ENCODE results near the gene TEX261. TPM values are rescaled to one million over a fixed set of nuclear protein-coding genes. Genes with fewer than 3 reads are reported as not detected.
"Not testable (repeated sequence)": the region's sequence is repeated elsewhere in the genome, so short reads cannot be mapped to it uniquely, and the experiment has no call there.

The TEX261 gene
- total and polyA plus RNA-seq, 7 experiments from 2014 or later = 33.2 to 66.3 (median 44.4) TPM

DNA sequence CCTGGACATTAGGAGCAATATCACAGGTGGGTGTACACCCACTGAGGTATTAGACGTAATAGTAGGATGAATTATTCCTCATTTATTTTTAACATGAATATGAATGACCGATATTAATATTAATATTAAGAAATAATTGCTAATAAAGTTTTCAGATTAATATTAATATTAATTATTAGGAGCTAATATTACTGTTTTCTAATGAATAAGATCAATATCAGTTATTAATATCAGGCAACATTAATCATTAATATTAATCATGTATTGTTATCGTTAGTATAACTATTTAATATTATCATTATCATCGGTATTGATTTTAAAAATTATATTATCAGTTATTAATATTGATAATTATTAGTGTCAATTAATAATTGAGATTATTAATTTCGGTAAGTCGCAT, 25.3 kb upstream of the TEX261 start:
- H3K9me3 ChIP-seq (ENCODE audit: control insufficient read depth in 2 of 3, low read length in 3 of 3); H3K4me3 Mint-ChIP-seq; POLR2A ChIA-PET; ATAC-seq; CTCF ChIA-PET; H3K9me3 Mint-ChIP-seq; H3K36me3 ChIP-seq (ENCODE audit: control insufficient read depth in 2 of 3, insufficient read depth in 3 of 3, low read length in 3 of 3); H3K4me3 ChIP-seq (ENCODE audit: low read length); H3K4me1 ChIP-seq (ENCODE audit: control insufficient read depth in 2 of 2, insufficient read depth in 2 of 2, low read length in 2 of 2); H3K27me3 ChIP-seq (ENCODE audit: control insufficient read depth in 2 of 2, insufficient read depth in 2 of 2, low read length in 2 of 2); H3K36me3 Mint-ChIP-seq; H3K27ac ChIP-seq (ENCODE audit: low read depth, low read length); DNase-seq; H3K27ac Mint-ChIP-seq; H3K27me3 Mint-ChIP-seq: not testable (repeated sequence)
- H3K4me1 Mint-ChIP-seq = peaks cover 4 to 12% (median 9%) of the 10 kb centered on the region in 7 donors
- intact Hi-C loops (cut with micrococcal nuclease) = loop anchor here (5.0 to 10.0 kb wide), 2 partner anchors 55 to 262 kb away; no protein-coding TSS in a partner anchor

- H3K36me3 Mint-ChIP-seq = no peaks in the 10 kb centered on the region
- DNase-seq (no peak), ATAC-seq (peak; percentile 20)
- H3K27me3 Mint-ChIP-seq = peaks cover 0 to 6% (median 0%) of the 10 kb centered on the region in 5 donors
- POLR2A ChIA-PET = no interaction called here
- H3K4me3 ChIP-seq (ENCODE audit: low read length) = no peak overlapping the region
- H3K9me3 ChIP-seq (ENCODE audit: control insufficient read depth in 2 of 3, low read length in 3 of 3) = no peaks in the 10 kb centered on the region
- no peak overlapping the region for H3K27ac ChIP-seq (ENCODE audit: low read depth, low read length)
- CTCF ChIA-PET = no interaction called here
- no peaks in the 10 kb centered on the region for H3K36me3 ChIP-seq (ENCODE audit: control insufficient read depth in 2 of 3, insufficient read depth in 3 of 3, low read length in 3 of 3)
- H3K27ac Mint-ChIP-seq = no peak overlapping the region
- intact Hi-C loops (cut with micrococcal nuclease) = no loop called here
- H3K4me1 ChIP-seq (ENCODE audit: control insufficient read depth in 2 of 2, insufficient read depth in 2 of 2, low read length in 2 of 2) = no peaks in the 10 kb centered on the region
- peaks cover 4 to 7% (median 7%) of the 10 kb centered on the region in 7 donors for H3K4me1 Mint-ChIP-seq
- H3K9me3 Mint-ChIP-seq = no peaks in the 10 kb centered on the region
- no peaks in the 10 kb centered on the region for H3K27me3 ChIP-seq (ENCODE audit: control insufficient read depth in 2 of 2, insufficient read depth in 2 of 2, low read length in 2 of 2)
- no peak overlapping the region for H3K4me3 Mint-ChIP-seq
These were observed 24.0 kb upstream of the TEX261 start for GRCh38 chr2:71018625-71019024.

DNA sequence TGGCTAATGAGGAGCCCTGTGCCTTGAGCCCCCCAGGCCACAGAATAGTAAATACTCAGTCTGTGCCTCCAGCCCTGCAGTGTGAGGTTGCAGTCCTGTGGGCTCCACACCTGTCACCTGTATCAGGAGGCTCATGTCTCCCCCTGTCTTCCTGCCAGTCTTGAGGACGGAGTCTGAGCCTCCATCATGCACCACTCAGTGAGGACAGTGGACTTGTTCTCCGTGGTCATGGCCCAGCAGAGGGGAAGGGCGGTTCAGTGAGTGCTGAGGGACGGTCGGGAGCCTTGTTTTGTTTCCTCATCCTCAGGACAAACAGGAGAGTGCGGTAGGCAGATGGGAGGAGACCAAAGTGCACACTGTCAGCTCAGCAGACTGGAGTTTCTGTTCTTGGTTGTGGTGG, 17.1 kb upstream of the TEX261 start:
- H3K27ac ChIP-seq (ENCODE audit: low read depth, low read length); DNase-seq; POLR2A ChIA-PET; H3K27me3 ChIP-seq (ENCODE audit: control insufficient read depth in 2 of 2, insufficient read depth in 2 of 2, low read length in 2 of 2); ATAC-seq; H3K4me1 Mint-ChIP-seq; H3K27ac Mint-ChIP-seq; H3K4me3 ChIP-seq (ENCODE audit: low read length); H3K4me3 Mint-ChIP-seq; H3K36me3 ChIP-seq (ENCODE audit: control insufficient read depth in 2 of 3, insufficient read depth in 3 of 3, low read length in 3 of 3); H3K9me3 ChIP-seq (ENCODE audit: control insufficient read depth in 2 of 3, low read length in 3 of 3); intact Hi-C loops (cut with micrococcal nuclease); H3K9me3 Mint-ChIP-seq; CTCF ChIA-PET; H3K4me1 ChIP-seq (ENCODE audit: control insufficient read depth in 2 of 2, insufficient read depth in 2 of 2, low read length in 2 of 2); H3K36me3 Mint-ChIP-seq: not testable (repeated sequence)
- peaks cover 9 to 39% (median 28%) of the 10 kb centered on the region in 5 donors for H3K27me3 Mint-ChIP-seq

DNA sequence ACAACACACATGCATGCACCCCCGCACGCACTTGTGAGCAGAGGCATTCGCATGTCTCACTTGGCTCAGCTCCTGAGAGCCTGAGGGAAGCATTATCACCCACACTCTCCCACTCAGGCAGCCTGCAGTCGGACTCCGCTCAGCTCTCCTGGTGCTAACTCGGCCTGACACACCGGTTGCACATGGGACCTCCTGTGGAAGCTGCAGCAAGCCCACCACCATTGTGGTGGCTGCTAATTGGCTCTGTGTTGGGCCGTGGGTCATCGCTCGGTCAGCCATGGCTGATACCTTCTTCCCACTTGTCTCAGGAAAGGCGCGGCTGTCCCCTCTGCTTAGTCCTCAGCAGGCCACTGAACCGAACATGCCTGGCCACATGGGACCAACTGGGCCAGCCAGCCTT, 13.7 kb upstream of the TEX261 start:
- H3K4me3 Mint-ChIP-seq = no peak overlapping the region

DNA sequence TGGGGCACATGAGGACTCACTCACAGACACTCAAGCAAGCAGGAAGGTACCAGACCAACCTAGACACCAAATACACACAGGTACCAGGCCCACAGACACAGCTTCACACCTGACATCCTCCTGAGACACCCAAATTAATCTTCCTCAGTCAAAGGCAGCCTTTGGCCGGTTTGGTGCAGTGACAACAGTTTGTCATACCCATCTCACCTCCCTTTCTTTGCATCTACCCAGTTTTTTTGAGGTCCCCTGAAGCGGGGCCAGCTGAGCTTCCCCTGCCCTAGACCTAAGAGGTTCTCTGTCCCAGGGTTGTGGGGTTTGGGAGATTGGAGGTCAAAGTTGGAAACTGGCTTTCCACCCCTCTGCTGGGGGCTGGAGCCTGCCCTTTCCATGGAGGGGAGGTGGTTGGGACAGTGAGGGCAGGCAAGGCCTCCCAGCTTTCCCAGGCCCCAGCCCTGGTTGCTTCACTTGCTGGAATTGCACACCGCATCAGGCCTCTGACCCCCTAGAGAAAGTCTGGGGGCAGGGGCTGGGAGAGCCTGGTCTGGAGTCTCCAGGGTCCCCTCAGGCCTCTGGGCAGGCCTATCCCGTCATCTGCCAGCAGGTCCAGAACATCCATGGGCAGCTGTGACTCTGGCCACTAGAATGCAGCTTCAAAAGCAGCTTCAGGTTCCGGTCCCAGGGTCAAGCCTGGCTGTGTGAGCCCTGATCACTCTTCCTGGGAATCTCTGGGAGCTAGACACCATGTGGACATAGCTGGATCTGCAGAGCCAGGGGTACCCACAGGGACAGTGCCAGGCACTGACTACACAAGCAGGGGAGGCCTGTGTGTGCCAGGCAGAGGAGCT, 12.5 kb upstream of the TEX261 start:
- no peak for ATAC-seq

More for the DNA sequence above, 13.7 kb upstream of the TEX261 start:
- POLR2A ChIA-PET = no interaction called here
- Histone ChIP-seq H3K27ac (ENCODE audit: low read depth, low read length) (no peak overlapping the region), H3K4me1 (ENCODE audit: control insufficient read depth in 2 of 2, insufficient read depth in 2 of 2, low read length in 2 of 2) (no peaks in the 10 kb centered on the region), H3K9me3 (ENCODE audit: control insufficient read depth in 2 of 3, low read length in 3 of 3) (no peaks in the 10 kb centered on the region), H3K36me3 (ENCODE audit: control insufficient read depth in 2 of 3, insufficient read depth in 3 of 3, low read length in 3 of 3) (no peaks in the 10 kb centered on the region), H3K4me3 (ENCODE audit: low read length) (no peak overlapping the region), H3K27me3 (ENCODE audit: control insufficient read depth in 2 of 2, insufficient read depth in 2 of 2, low read length in 2 of 2) (no peaks in the 10 kb centered on the region)
- no peak for ATAC-seq
- Mint-ChIP-seq H3K4me1 (peaks cover 0 to 5% (median 0%) of the 10 kb centered on the region in 7 donors), H3K27ac (no peak overlapping the region), H3K27me3 (peaks cover 11 to 45% (median 28%) of the 10 kb centered on the region in 5 donors), H3K9me3 (no peaks in the 10 kb centered on the region), H3K36me3 (peaks cover 0 to 4% (median 0%) of the 10 kb centered on the region in 5 donors)
- CTCF ChIA-PET = no interaction called here
- no peak for DNase-seq
- intact Hi-C loops (cut with micrococcal nuclease) = no loop called here

GRCh38 chr2:71006323-71006722, 11.7 kb upstream of the TEX261 start:
- H3K36me3 ChIP-seq (ENCODE audit: control insufficient read depth in 2 of 3, insufficient read depth in 3 of 3, low read length in 3 of 3) = no peaks in the 10 kb centered on the region
- CTCF ChIA-PET = interaction anchor here (0.8 kb wide), 1 partner anchor 17 kb away, joined by 3 read pairs; no protein-coding TSS in a partner anchor
- Mint-ChIP-seq H3K4me3 (no peak overlapping the region), H3K9me3 (no peaks in the 10 kb centered on the region), H3K4me1 (peaks cover 0 to 5% (median under 1%) of the 10 kb centered on the region in 7 donors), H3K27ac (no peak overlapping the region), H3K27me3 (peaks cover 6 to 31% (median 13%) of the 10 kb centered on the region in 5 donors), H3K36me3 (peaks cover 0 to 4% (median 0%) of the 10 kb centered on the region in 5 donors)
- POLR2A ChIA-PET = no interaction called here
- H3K4me3 ChIP-seq (ENCODE audit: low read length) = no peak overlapping the region
- peaks cover 0 to 2% of the 10 kb centered on the region in 2 donors for H3K4me1 ChIP-seq (ENCODE audit: control insufficient read depth in 2 of 2, insufficient read depth in 2 of 2, low read length in 2 of 2)
- ATAC-seq = no peak
- H3K27ac ChIP-seq (ENCODE audit: low read depth, low read length) = no peak overlapping the region
- DNase-seq = no peak
- no peaks in the 10 kb centered on the region for H3K9me3 ChIP-seq (ENCODE audit: control insufficient read depth in 2 of 3, low read length in 3 of 3)
- no peaks in the 10 kb centered on the region for H3K27me3 ChIP-seq (ENCODE audit: control insufficient read depth in 2 of 2, insufficient read depth in 2 of 2, low read length in 2 of 2)
- intact Hi-C loops (cut with micrococcal nuclease) = no loop called here

More for the DNA sequence above, 12.5 kb upstream of the TEX261 start:
- Histone ChIP-seq H3K27ac (ENCODE audit: low read depth, low read length) (no peak overlapping the region), H3K4me3 (ENCODE audit: low read length) (no peak overlapping the region), H3K36me3 (ENCODE audit: control insufficient read depth in 2 of 3, insufficient read depth in 3 of 3, low read length in 3 of 3) (no peaks in the 10 kb centered on the region), H3K9me3 (ENCODE audit: control insufficient read depth in 2 of 3, low read length in 3 of 3) (no peaks in the 10 kb centered on the region), H3K27me3 (ENCODE audit: control insufficient read depth in 2 of 2, insufficient read depth in 2 of 2, low read length in 2 of 2) (no peaks in the 10 kb centered on the region), H3K4me1 (ENCODE audit: control insufficient read depth in 2 of 2, insufficient read depth in 2 of 2, low read length in 2 of 2) (no peaks in the 10 kb centered on the region)
- H3K4me1 Mint-ChIP-seq = peaks cover 0 to 5% (median 0%) of the 10 kb centered on the region in 7 donors
- H3K27ac Mint-ChIP-seq = no peak overlapping the region
- peaks cover 0 to 4% (median 0%) of the 10 kb centered on the region in 5 donors for H3K36me3 Mint-ChIP-seq
- POLR2A ChIA-PET = no interaction called here
- peaks cover 11 to 40% (median 20%) of the 10 kb centered on the region in 5 donors for H3K27me3 Mint-ChIP-seq
- no peak overlapping the region for H3K4me3 Mint-ChIP-seq
- H3K9me3 Mint-ChIP-seq = no peaks in the 10 kb centered on the region
- DNase-seq = no peak
- CTCF ChIA-PET = interaction anchor here (0.8 kb wide), 1 partner anchor 16 kb away, joined by 3 read pairs; no protein-coding TSS in a partner anchor
- intact Hi-C loops (cut with micrococcal nuclease) = no loop called here
